Panc1 (cell line): ENCODE results near the gene GLS. TPM values are rescaled to one million over a fixed set of nuclear protein-coding genes. Genes with fewer than 3 reads are reported as not detected.

Source experiments
- ATAC-seq: fragments of 200-7000 bp; cut with Tn5 transposase; 2 replicates; pipeline ENCODE4 v1.9.1; 2020; ENCODE audit warnings: mild to moderate bottlenecking, moderate library complexity
- BruUV-seq: library from RNA; stranded (reverse); fragments of 400-500 nt; replicated peaks from 2 replicates; lab custom pipeline; 2021; lab: Mats Ljungman, UMichigan
- CTCF ChIA-PET: fragments of 300-600 bp; sonication (Branson Sonifier 250); formaldehyde crosslinking; loops from one replicate; lab custom pipeline; 2022; ENCODE audit warnings: antibody characterized with exemption; lab: Charles Lee
- POLR2A ChIA-PET: fragments of 300-600 bp; sonication (Branson Sonifier 250); formaldehyde crosslinking; loops from one replicate; lab custom pipeline; 2022; ENCODE audit warnings: antibody characterized with exemption; lab: Charles Lee
- DNase-seq: peaks from one replicate; pipeline ENCODE4 v3.0.0-alpha.2; 2010; ENCODE audit warnings: low read depth, low spot score
- H3K27ac ChIP-seq: 2 replicates; pipeline ENCODE4 v1.5.1; 2011; ENCODE audit warnings: mild to moderate bottlenecking, low read length, inconsistent platforms
- H3K27me3 ChIP-seq: fragments of 200-500 bp; sonication (Bioruptor generic); 2 replicates; pipeline ENCODE4 v1.6.0; 2014; ENCODE audit warnings: low read length, inconsistent platforms; ENCODE audit not compliant: control insufficient read depth, insufficient read depth
- H3K36me3 ChIP-seq: fragments of 200-500 bp; sonication (Bioruptor generic); 2 replicates; pipeline ENCODE4 v1.5.1; 2014; ENCODE audit warnings: inconsistent platforms, mild to moderate bottlenecking, low read length, moderate library complexity; ENCODE audit not compliant: control insufficient read depth, insufficient read depth
- H3K4me1 ChIP-seq: 2 replicates; pipeline ENCODE4 v1.5.1; 2011; ENCODE audit warnings: inconsistent platforms, mild to moderate bottlenecking, low read length, moderate library complexity; ENCODE audit not compliant: control insufficient read depth, insufficient read depth
- H3K4me3 ChIP-seq, 2 experiments: 2 replicates each; pipeline ENCODE4 v1.5.1; 2011 to 2012; ENCODE audit warnings: low read depth in 2 of 2, low read length in 2 of 2, mild to moderate bottlenecking in 2 of 2, inconsistent platforms in 1 of 2, moderate library complexity in 1 of 2
- H3K9me3 ChIP-seq: fragments of 200-500 bp; sonication (Bioruptor generic); 2 replicates; pipeline ENCODE4 v1.5.1; 2014; ENCODE audit warnings: low read depth, mild to moderate bottlenecking, inconsistent platforms, low read length, moderate library complexity; ENCODE audit not compliant: control insufficient read depth, insufficient read depth
- CTCF ChIP-seq: fragments of 450-650 bp; IDR thresholded peaks from 2 replicates; pipeline ENCODE4 v1.5.1; 2017; ENCODE audit warnings: mild to moderate bottlenecking
- POLR2AphosphoS5 ChIP-seq: IDR thresholded peaks from 2 replicates; pipeline ENCODE4 v1.6.1; 2012; ENCODE audit warnings: mild to moderate bottlenecking, low read depth, low read length, moderate library complexity
- SIN3A ChIP-seq: IDR thresholded peaks from 2 replicates; pipeline ENCODE4 v1.6.1; 2012; ENCODE audit warnings: low read depth, mild to moderate bottlenecking, low read length, moderate library complexity, borderline replicate concordance; ENCODE audit not compliant: insufficient read depth
- TCF7L2 ChIP-seq: IDR thresholded peaks from 2 replicates; pipeline ENCODE4 v1.6.1; 2011; ENCODE audit warnings: mild to moderate bottlenecking, low read depth, low read length, inconsistent platforms
- in situ Hi-C: cut with HindIII; loops from 2 replicates; pipeline ENCODE4 v1.10.0; 2016; ENCODE audit warnings: low sequenced_read_pairs, low pct_unique_long_range_greater_than_20kb
- intact Hi-C: fragments of 100-400 bp; cut with micrococcal nuclease; formaldehyde crosslinking; loops from one replicate; pipeline ENCODE4 v1.10.0; 2022; ENCODE audit not compliant: unreplicated experiment
- total RNA-seq: library from RNA; stranded (reverse); gene quantifications from one replicate; pipeline ENCODE4 v1.2.1, GENCODE V29; 2021; ENCODE audit not compliant: unreplicated experiment
- TF ChIP-seq, protein P1 (sequence below), 2 experiments: IDR thresholded peaks; 2 replicates each; pipeline ENCODE4 v1.6.1; 2011 to 2012; ENCODE audit warnings: low read depth in 2 of 2, control low read depth in 1 of 2, low read length in 1 of 2, mild to moderate bottlenecking in 1 of 2, moderate library complexity in 1 of 2; ENCODE audit not compliant: insufficient read depth in 1 of 2

Gene GLS
- total RNA-seq, 1 experiment from 2014 or later, result 93.9 TPM

- H3K27me3 ChIP-seq, result no peaks in the 10 kb centered on the region
- peaks cover 12% of the 10 kb centered on the region; the same call in 1 of the 2 replicates for H3K36me3 ChIP-seq
- TF ChIP-seq CTCF (no peak), SIN3A (no peak), TCF7L2 (no peak), POLR2AphosphoS5 (no peak)
- TF ChIP-seq, protein P1, sequence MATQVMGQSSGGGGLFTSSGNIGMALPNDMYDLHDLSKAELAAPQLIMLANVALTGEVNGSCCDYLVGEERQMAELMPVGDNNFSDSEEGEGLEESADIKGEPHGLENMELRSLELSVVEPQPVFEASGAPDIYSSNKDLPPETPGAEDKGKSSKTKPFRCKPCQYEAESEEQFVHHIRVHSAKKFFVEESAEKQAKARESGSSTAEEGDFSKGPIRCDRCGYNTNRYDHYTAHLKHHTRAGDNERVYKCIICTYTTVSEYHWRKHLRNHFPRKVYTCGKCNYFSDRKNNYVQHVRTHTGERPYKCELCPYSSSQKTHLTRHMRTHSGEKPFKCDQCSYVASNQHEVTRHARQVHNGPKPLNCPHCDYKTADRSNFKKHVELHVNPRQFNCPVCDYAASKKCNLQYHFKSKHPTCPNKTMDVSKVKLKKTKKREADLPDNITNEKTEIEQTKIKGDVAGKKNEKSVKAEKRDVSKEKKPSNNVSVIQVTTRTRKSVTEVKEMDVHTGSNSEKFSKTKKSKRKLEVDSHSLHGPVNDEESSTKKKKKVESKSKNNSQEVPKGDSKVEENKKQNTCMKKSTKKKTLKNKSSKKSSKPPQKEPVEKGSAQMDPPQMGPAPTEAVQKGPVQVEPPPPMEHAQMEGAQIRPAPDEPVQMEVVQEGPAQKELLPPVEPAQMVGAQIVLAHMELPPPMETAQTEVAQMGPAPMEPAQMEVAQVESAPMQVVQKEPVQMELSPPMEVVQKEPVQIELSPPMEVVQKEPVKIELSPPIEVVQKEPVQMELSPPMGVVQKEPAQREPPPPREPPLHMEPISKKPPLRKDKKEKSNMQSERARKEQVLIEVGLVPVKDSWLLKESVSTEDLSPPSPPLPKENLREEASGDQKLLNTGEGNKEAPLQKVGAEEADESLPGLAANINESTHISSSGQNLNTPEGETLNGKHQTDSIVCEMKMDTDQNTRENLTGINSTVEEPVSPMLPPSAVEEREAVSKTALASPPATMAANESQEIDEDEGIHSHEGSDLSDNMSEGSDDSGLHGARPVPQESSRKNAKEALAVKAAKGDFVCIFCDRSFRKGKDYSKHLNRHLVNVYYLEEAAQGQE (IDR thresholded peaks at IDR 0.05; ENCODE audit: insufficient read depth in 1 of 2, low read depth in 2 of 2, low read length in 1 of 2), result no peak
- DNase-seq, result no peak
- no peak overlapping the region for H3K4me3 ChIP-seq
- no peak for ATAC-seq
- in situ Hi-C loops, result no loop called here
- ChIA-PET POLR2A (no interaction called here), CTCF (no interaction called here)
- peaks cover 4% of the 10 kb centered on the region for H3K4me1 ChIP-seq
- intact Hi-C loops, result no loop called here
- no peak overlapping the region for H3K27ac ChIP-seq
- no TSS peak for BruUV-seq
- no peaks in the 10 kb centered on the region for H3K9me3 ChIP-seq
Observed at GRCh38 chr2:190889175-190889943, 8.7 kb downstream of the GLS start.

DNA sequence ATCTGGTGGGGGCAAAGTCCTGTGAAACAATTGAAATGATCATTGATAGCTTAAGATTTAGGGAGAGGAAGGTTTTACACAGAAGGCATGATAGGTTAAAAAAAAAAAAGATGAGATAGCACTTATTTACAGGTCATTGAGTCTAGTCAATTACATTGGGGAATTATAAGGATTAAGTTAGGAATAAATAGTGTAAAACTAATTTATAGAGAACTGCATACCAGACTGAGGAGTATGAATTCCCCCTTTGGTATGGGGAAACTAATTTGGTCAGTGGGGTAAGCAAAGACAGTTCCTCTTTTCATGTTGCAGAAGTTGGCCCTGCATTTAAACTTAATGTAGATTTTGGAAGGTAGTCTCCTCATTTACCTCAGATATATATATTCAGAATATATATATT is 10.8 kb downstream of the GLS start:
- TF ChIP-seq SIN3A, result no peak
- no peak for TF ChIP-seq TCF7L2
- no peak for TF ChIP-seq POLR2AphosphoS5
- TF ChIP-seq, protein P1 (IDR thresholded peaks at IDR 0.05; ENCODE audit: insufficient read depth in 1 of 2, low read depth in 2 of 2, low read length in 1 of 2), result no peak
- TF ChIP-seq CTCF, result no peak
- CTCF ChIA-PET, result no interaction called here
- no peak overlapping the region for H3K27ac ChIP-seq
- peaks cover 16% of the 10 kb centered on the region; the same call in 1 of the 2 replicates for H3K36me3 ChIP-seq
- in situ Hi-C loops (no loop called here), intact Hi-C loops (no loop called here)
- ATAC-seq (no peak), DNase-seq (no peak)
- no peaks in the 10 kb centered on the region for H3K27me3 ChIP-seq
- no peaks in the 10 kb centered on the region for H3K9me3 ChIP-seq
- POLR2A ChIA-PET, result interaction anchor here (0.7 kb wide), 1 partner anchor 38 kb away, joined by 5 read pairs; no protein-coding TSS in a partner anchor
- H3K4me1 ChIP-seq, result no peaks in the 10 kb centered on the region; the same call in 1 of the 2 replicates
- no peak overlapping the region for H3K4me3 ChIP-seq
- BruUV-seq, result no TSS peak
